ENCODE data around the gene PPP1R12C. TPM values are rescaled to one million over a fixed set of nuclear protein-coding genes. Genes with fewer than 3 reads are reported as not detected.

The PPP1R12C gene
- total RNA-seq, 4 donors from 2014 or later = 43.5 to 288 (median 116) TPM

- Histone ChIP-seq H3K9me3 (no peaks in the 10 kb centered on the region), H3K36me3 (no peaks in the 10 kb centered on the region), H3K27ac (peak overlapping the region in 1 of 2 donors; percentile 41), H3K27me3 (peaks cover 0 to 7% of the 10 kb centered on the region in 2 donors), H3K4me3 (no peak overlapping the region), H3K4me1 (peaks cover 0 to 9% of the 10 kb centered on the region in 2 donors)
- TF ChIP-seq POLR2A (IDR thresholded peaks at IDR 0.05) = no peak
- peak; percentile 42 to 89 (median 73) for TF ChIP-seq CTCF (IDR thresholded peaks at IDR 0.05)
- DNase-seq = peak; percentile 79 to 82
- intact Hi-C loops (cut with DNase I; ENCODE audit: low total_unique reads) = loop anchor here (10.0 kb wide), 1 partner anchor 1756 kb away; the partner anchor contains the start of genes PEG3 and ZIM2
These were observed 28.7 kb downstream of the PPP1R12C start for GRCh38 chr19:55088543-55089341.

DNA sequence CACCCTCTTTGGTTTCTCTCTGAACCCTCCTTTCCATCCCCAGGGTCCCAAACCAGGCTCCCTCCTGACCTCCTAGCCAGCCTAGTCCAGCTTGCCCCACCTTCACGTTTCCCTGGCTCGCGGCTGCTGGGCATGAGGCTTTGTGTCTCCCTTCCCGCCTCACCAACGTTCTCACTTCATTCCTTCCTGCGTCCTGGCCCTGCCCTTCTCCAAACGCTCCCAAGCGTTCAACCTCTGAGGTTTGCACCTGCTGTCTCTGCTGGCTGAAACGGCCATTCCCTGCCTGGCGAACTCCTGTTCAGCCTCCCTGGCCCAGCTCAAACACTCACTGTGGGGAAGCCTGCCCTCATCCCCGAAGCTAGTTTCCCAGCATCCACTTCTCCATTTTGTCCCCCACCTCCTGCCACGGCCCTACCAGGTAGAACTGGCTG, 29.4 kb downstream of the PPP1R12C start:
- no peaks in the 10 kb centered on the region for H3K36me3 ChIP-seq
- H3K27ac ChIP-seq = peak overlapping the region; percentile 6 to 41
- no peaks in the 10 kb centered on the region for H3K9me3 ChIP-seq
- peaks cover 0 to 9% of the 10 kb centered on the region in 2 donors for H3K4me1 ChIP-seq
- no peak overlapping the region for H3K4me3 ChIP-seq
- intact Hi-C loops (cut with DNase I; ENCODE audit: low total_unique reads) = loop anchor here (10.0 kb wide), 1 partner anchor 1757 kb away; the partner anchor contains the start of genes PEG3 and ZIM2
- H3K27me3 ChIP-seq = peaks cover 0 to 13% of the 10 kb centered on the region in 2 donors
- no peak for TF ChIP-seq POLR2A (IDR thresholded peaks at IDR 0.05)
- TF ChIP-seq CTCF (IDR thresholded peaks at IDR 0.05) = no peak
- DNase-seq = no peak

- intact Hi-C loops (cut with DNase I; ENCODE audit: low total_unique reads) = loop anchor here (10.0 kb wide), 1 partner anchor 1757 kb away; the partner anchor contains the start of genes PEG3 and ZIM2
- no peaks in the 10 kb centered on the region for H3K36me3 ChIP-seq
- H3K9me3 ChIP-seq = no peaks in the 10 kb centered on the region
- peak overlapping the region; percentile 6 to 41 for H3K27ac ChIP-seq
- TF ChIP-seq CTCF (IDR thresholded peaks at IDR 0.05) = no peak
- TF ChIP-seq POLR2A (IDR thresholded peaks at IDR 0.05) = no peak
- H3K4me3 ChIP-seq = peak overlapping the region; percentile 35 to 45
- H3K27me3 ChIP-seq = peaks cover 3 to 18% of the 10 kb centered on the region in 2 donors
- no peak for DNase-seq
- peaks cover 0 to 9% of the 10 kb centered on the region in 2 donors for H3K4me1 ChIP-seq
These were observed 29.9 kb downstream of the PPP1R12C start for GRCh38 chr19:55087542-55087901.

- DNase-seq = peak; percentile 93 to 96
- peak in 1 of 4 experiments; percentile 0 for TF ChIP-seq CTCF (IDR thresholded peaks at IDR 0.05)
- TF ChIP-seq POLR2A (IDR thresholded peaks at IDR 0.05) = peak in 1 of 2 donors; percentile 29
- Histone ChIP-seq H3K4me3 (peak overlapping the region; percentile 35 to 45), H3K4me1 (peaks cover 0 to 9% of the 10 kb centered on the region in 2 donors), H3K27ac (peak overlapping the region in 1 of 2 donors; percentile 31), H3K9me3 (no peaks in the 10 kb centered on the region), H3K27me3 (peaks cover 9 to 24% of the 10 kb centered on the region in 2 donors), H3K36me3 (no peaks in the 10 kb centered on the region)
- intact Hi-C loops (cut with DNase I; ENCODE audit: low total_unique reads) = loop anchor here (10.0 kb wide), 1 partner anchor 1758 kb away; the partner anchor contains the start of genes PEG3 and ZIM2
These were observed 30.5 kb downstream of the PPP1R12C start for GRCh38 chr19:55086730-55087541.

Measured in uterus (tissue), 4 donors.